Measurements from ENCODE around the gene TBRG4.

GRCh38 chr7:45053941-45054340, 57.6 kb downstream of the TBRG4 start:
- TF ChIP-seq CTCF (IDR thresholded peaks at IDR 0.05) (no peak), POLR2A (IDR thresholded peaks at IDR 0.05) (no peak)
